Gastrocnemius medialis (tissue), 4 donors: ENCODE data around the gene VIPR2.

Source experiments
- POLR2A ChIP-seq, 2 donors: fragments of 450-650 bp; IDR thresholded peaks; one replicate each; pipeline ENCODE4 v1.6.1; 2017; ENCODE audit warnings: antibody characterized with exemption in 2 of 2, mild to moderate bottlenecking in 2 of 2, moderate library complexity in 2 of 2
- TF ChIP-seq, protein P1 (sequence below), 5 experiments: fragments of 450-650 bp in 3 of 5; fragments of 200-600 bp in 2 of 5; sonication (generic) in 2 of 5; IDR thresholded peaks in 4 of 5; conservative IDR thresholded peaks in 1 of 5; 1 replicate in 4 of 5; 2 replicates in 1 of 5; pipeline ENCODE4 v1.5.1; 2016 to 2019; ENCODE audit warnings: antibody characterized with exemption in 5 of 5, mild to moderate bottlenecking in 3 of 5, moderate library complexity in 3 of 5

DNA sequence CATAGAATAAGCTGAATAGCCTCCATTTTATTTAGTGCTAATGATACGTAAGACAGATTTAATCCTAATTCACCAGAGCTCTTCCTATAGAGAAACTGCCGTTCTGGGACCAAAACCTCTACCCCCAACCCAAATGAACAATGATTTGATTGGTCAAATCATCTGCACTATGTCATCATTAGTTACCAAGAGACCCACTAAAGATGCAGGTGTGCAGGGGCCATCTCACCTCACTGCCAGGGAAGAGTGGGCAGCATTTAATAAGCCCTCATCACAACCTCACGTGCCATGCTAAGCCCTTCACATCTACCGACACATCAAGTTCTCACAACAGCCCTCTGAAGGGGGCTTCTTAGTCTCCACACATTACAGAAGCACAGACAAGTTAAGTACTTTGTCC is 87.0 kb downstream of the VIPR2 start:
- TF ChIP-seq, protein P1, sequence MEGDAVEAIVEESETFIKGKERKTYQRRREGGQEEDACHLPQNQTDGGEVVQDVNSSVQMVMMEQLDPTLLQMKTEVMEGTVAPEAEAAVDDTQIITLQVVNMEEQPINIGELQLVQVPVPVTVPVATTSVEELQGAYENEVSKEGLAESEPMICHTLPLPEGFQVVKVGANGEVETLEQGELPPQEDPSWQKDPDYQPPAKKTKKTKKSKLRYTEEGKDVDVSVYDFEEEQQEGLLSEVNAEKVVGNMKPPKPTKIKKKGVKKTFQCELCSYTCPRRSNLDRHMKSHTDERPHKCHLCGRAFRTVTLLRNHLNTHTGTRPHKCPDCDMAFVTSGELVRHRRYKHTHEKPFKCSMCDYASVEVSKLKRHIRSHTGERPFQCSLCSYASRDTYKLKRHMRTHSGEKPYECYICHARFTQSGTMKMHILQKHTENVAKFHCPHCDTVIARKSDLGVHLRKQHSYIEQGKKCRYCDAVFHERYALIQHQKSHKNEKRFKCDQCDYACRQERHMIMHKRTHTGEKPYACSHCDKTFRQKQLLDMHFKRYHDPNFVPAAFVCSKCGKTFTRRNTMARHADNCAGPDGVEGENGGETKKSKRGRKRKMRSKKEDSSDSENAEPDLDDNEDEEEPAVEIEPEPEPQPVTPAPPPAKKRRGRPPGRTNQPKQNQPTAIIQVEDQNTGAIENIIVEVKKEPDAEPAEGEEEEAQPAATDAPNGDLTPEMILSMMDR (IDR thresholded peaks at IDR 0.05 in 4 of 5, conservative IDR thresholded peaks at IDR 0.05 in 1 of 5) = no peak
- TF ChIP-seq POLR2A (IDR thresholded peaks at IDR 0.05) = no peak
